ENCODE results near the gene APOM.

DNA sequence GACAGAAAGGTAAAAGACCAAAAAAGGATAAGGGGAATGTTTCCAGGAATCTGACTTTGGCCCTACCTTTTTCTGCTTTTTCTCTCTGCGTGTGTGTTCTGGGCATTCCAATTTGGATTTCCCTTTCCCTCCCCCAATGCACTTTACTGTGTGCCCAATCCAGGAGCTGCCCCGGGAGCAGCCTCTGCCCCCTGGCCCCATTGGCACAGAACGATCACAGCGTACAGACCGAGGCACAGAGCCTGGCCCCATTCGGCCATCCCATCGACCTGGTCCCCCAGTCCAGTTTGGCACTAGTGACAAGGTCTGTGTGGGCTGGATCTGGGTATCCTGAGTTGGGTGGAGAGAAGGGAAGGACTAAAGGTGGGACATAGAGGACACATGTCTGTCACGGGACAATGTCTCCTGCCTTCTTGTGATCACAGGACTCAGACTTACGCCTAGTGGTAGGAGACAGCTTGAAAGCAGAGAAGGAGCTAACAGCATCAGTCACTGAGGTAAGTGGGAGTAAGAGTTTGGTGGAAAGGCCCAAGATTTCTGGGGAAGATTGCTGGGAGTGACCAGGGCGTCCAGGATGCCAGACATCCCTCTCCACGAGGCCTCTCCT, 20.6 kb upstream of the APOM start:
- TF ChIP-seq LEF1 (IDR thresholded peaks at IDR 0.05; ENCODE audit: borderline replicate concordance) (no peak), TARDBP (IDR thresholded peaks at IDR 0.05) (no peak), FOXK2 (IDR thresholded peaks at IDR 0.05) (no peak), SP1 (IDR thresholded peaks at IDR 0.05) (no peak), HDGF (IDR thresholded peaks at IDR 0.05; ENCODE audit: borderline replicate concordance) (no peak), L3MBTL2 (conservative IDR thresholded peaks at IDR 0.05) (no peak), FOXM1 (IDR thresholded peaks at IDR 0.05; ENCODE audit: borderline replicate concordance) (no peak), FOXA1 (IDR thresholded peaks at IDR 0.05) (no peak), ELF4 (IDR thresholded peaks at IDR 0.05) (no peak), SUZ12 (IDR thresholded peaks at IDR 0.05) (no peak), NFRKB (IDR thresholded peaks at IDR 0.05) (no peak)
- TF ChIP-seq, protein P1, sequence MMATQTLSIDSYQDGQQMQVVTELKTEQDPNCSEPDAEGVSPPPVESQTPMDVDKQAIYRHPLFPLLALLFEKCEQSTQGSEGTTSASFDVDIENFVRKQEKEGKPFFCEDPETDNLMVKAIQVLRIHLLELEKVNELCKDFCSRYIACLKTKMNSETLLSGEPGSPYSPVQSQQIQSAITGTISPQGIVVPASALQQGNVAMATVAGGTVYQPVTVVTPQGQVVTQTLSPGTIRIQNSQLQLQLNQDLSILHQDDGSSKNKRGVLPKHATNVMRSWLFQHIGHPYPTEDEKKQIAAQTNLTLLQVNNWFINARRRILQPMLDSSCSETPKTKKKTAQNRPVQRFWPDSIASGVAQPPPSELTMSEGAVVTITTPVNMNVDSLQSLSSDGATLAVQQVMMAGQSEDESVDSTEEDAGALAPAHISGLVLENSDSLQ (IDR thresholded peaks at IDR 0.05), result no peak
